ENCODE measurements around the gene ENOSF1. TPM values are rescaled to one million over a fixed set of nuclear protein-coding genes. Genes with fewer than 3 reads are reported as not detected.

ENOSF1 gene
- total RNA-seq, 1 experiment from 2014 or later: 39.2 TPM

GRCh38 chr18:681985-682384 is 30.4 kb downstream of the ENOSF1 start:
- no peak for DNase-seq (ENCODE audit: low spot score)
- no peaks in the 10 kb centered on the region for H3K27me3 ChIP-seq (replicated peaks; ENCODE audit: insufficient read depth, low read depth, low read length, poor library complexity)
- H3K27ac ChIP-seq (ENCODE audit: low read depth, low read length, poor library complexity, severe bottlenecking): no peak overlapping the region
- H3K36me3 ChIP-seq (ENCODE audit: insufficient read depth, low read length, poor library complexity, severe bottlenecking): peaks cover 6% of the 10 kb centered on the region
- TF ChIP-seq EZH2 (IDR thresholded peaks at IDR 0.05; ENCODE audit: borderline replicate concordance, low read depth, low read length, poor library complexity, severe bottlenecking): no peak
- TF ChIP-seq CTCF (conservative IDR thresholded peaks at IDR 0.05; ENCODE audit: low read depth, low read length): no peak
- ChIA-PET POLR2A (ENCODE audit: low non-redundant PET) (no interaction called here), CTCF (no interaction called here)
- no peaks in the 10 kb centered on the region for H3K4me1 ChIP-seq (ENCODE audit: insufficient read depth, low read length, poor library complexity, severe bottlenecking)
- no peak overlapping the region for H3K4me3 ChIP-seq (ENCODE audit: low read depth, low read length, poor library complexity, severe bottlenecking)
- no peaks in the 10 kb centered on the region for H3K9me3 ChIP-seq (ENCODE audit: low read depth, low read length, poor library complexity, severe bottlenecking)
- intact Hi-C loops (cut with micrococcal nuclease; ENCODE audit: unreplicated experiment): no loop called here
- no TSS peak for BruUV-seq (replicated peaks)

GRCh38 chr18:680392-680791 is 32.0 kb downstream of the ENOSF1 start:
- ChIA-PET CTCF (no interaction called here), POLR2A (ENCODE audit: low non-redundant PET) (no interaction called here)
- DNase-seq (ENCODE audit: low spot score): no peak
- Histone ChIP-seq H3K36me3 (ENCODE audit: insufficient read depth, low read length, poor library complexity, severe bottlenecking) (peaks cover 16% of the 10 kb centered on the region), H3K4me3 (ENCODE audit: low read depth, low read length, poor library complexity, severe bottlenecking) (no peak overlapping the region), H3K9me3 (ENCODE audit: low read depth, low read length, poor library complexity, severe bottlenecking) (no peaks in the 10 kb centered on the region), H3K27ac (ENCODE audit: low read depth, low read length, poor library complexity, severe bottlenecking) (no peak overlapping the region), H3K4me1 (ENCODE audit: insufficient read depth, low read length, poor library complexity, severe bottlenecking) (no peaks in the 10 kb centered on the region), H3K27me3 (replicated peaks; ENCODE audit: insufficient read depth, low read depth, low read length, poor library complexity) (no peaks in the 10 kb centered on the region)
- no TSS peak for BruUV-seq (replicated peaks)
- TF ChIP-seq EZH2 (IDR thresholded peaks at IDR 0.05; ENCODE audit: borderline replicate concordance, low read depth, low read length, poor library complexity, severe bottlenecking) (no peak), CTCF (conservative IDR thresholded peaks at IDR 0.05; ENCODE audit: low read depth, low read length) (no peak)
- intact Hi-C loops (cut with micrococcal nuclease; ENCODE audit: unreplicated experiment): no loop called here

DNA sequence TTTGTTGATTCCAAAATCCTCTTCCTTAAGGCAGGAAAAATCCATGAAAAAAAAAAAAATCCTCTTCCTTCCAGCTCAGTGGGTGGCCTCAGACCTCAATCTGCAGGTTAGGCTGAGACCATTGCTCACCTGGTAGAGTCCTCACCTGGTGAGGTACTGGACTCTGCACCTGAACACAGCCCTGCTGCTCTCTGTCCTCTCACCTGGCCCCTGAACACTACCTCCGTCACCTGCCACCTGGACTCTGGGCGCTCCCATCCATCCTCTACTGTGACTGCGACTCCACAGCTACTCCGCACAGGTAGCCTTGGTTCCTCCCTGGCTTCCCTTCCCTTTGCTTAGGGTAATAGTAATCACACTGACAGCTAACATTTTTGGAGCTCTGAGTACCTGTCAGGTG is 32.9 kb downstream of the ENOSF1 start:
- POLR2A ChIA-PET (ENCODE audit: low non-redundant PET): no interaction called here
- no peak for DNase-seq (ENCODE audit: low spot score)

More for the DNA sequence above, 32.9 kb downstream of the ENOSF1 start:
- peaks cover 24% of the 10 kb centered on the region for H3K36me3 ChIP-seq (ENCODE audit: insufficient read depth, low read length, poor library complexity, severe bottlenecking)
- H3K27ac ChIP-seq (ENCODE audit: low read depth, low read length, poor library complexity, severe bottlenecking): no peak overlapping the region
- H3K4me1 ChIP-seq (ENCODE audit: insufficient read depth, low read length, poor library complexity, severe bottlenecking): no peaks in the 10 kb centered on the region
- no peak overlapping the region for H3K4me3 ChIP-seq (ENCODE audit: low read depth, low read length, poor library complexity, severe bottlenecking)
- BruUV-seq (replicated peaks): no TSS peak
- TF ChIP-seq EZH2 (IDR thresholded peaks at IDR 0.05; ENCODE audit: borderline replicate concordance, low read depth, low read length, poor library complexity, severe bottlenecking) (no peak), CTCF (conservative IDR thresholded peaks at IDR 0.05; ENCODE audit: low read depth, low read length) (no peak)
- CTCF ChIA-PET: interaction anchor here (0.5 kb wide), 1 partner anchor 151 kb away, joined by 3 read pairs; no protein-coding TSS in a partner anchor
- intact Hi-C loops (cut with micrococcal nuclease; ENCODE audit: unreplicated experiment): no loop called here
- no peaks in the 10 kb centered on the region for H3K27me3 ChIP-seq (replicated peaks; ENCODE audit: insufficient read depth, low read depth, low read length, poor library complexity)
- no peaks in the 10 kb centered on the region for H3K9me3 ChIP-seq (ENCODE audit: low read depth, low read length, poor library complexity, severe bottlenecking)

Measured in A673 (cell line).